ENCODE measurements around the gene RBM10. TPM values are rescaled to one million over a fixed set of nuclear protein-coding genes. Genes with fewer than 3 reads are reported as not detected.

The RBM10 gene
- polyA plus RNA-seq, 1 experiment: 19.6 TPM

- Histone ChIP-seq H3K27me3 (ENCODE audit: control insufficient read depth, insufficient read depth, low read length) (no peaks in the 10 kb centered on the region), H3K9me3 (ENCODE audit: control insufficient read depth, insufficient read depth, low read length) (no peaks in the 10 kb centered on the region), H3K27ac (ENCODE audit: low read depth, low read length) (no peak overlapping the region), H3K4me3 (ENCODE audit: low read depth, low read length) (no peak overlapping the region)
- TF ChIP-seq CTCF (IDR thresholded peaks at IDR 0.05; ENCODE audit: low read depth, low read length): no peak
- DNase-seq (ENCODE audit: low read depth, low spot score): no peak
- CTCF ChIA-PET: interaction anchor here (1.3 kb wide), 1 partner anchor 183 kb away, joined by 3 read pairs; no protein-coding TSS in a partner anchor
- POLR2A ChIA-PET: no interaction called here
These were observed 56.4 kb downstream of the RBM10 start for GRCh38 chrX:47201345-47201944.

GRCh38 chrX:47202316-47202715 is 57.3 kb downstream of the RBM10 start:
- no peaks in the 10 kb centered on the region for H3K27me3 ChIP-seq (ENCODE audit: control insufficient read depth, insufficient read depth, low read length)
- TF ChIP-seq CTCF (IDR thresholded peaks at IDR 0.05; ENCODE audit: low read depth, low read length): no peak
- H3K9me3 ChIP-seq (ENCODE audit: control insufficient read depth, insufficient read depth, low read length): no peaks in the 10 kb centered on the region
- CTCF ChIA-PET: no interaction called here
- H3K4me3 ChIP-seq (ENCODE audit: low read depth, low read length): no peak overlapping the region
- no peak for DNase-seq (ENCODE audit: low read depth, low spot score)
- POLR2A ChIA-PET: no interaction called here
- H3K27ac ChIP-seq (ENCODE audit: low read depth, low read length): no peak overlapping the region

- H3K27ac ChIP-seq (ENCODE audit: low read depth, low read length): no peak overlapping the region
- CTCF ChIA-PET: no interaction called here
- no peaks in the 10 kb centered on the region for H3K9me3 ChIP-seq (ENCODE audit: control insufficient read depth, insufficient read depth, low read length)
- no peak for TF ChIP-seq CTCF (IDR thresholded peaks at IDR 0.05; ENCODE audit: low read depth, low read length)
- H3K4me3 ChIP-seq (ENCODE audit: low read depth, low read length): no peak overlapping the region
- no peaks in the 10 kb centered on the region for H3K27me3 ChIP-seq (ENCODE audit: control insufficient read depth, insufficient read depth, low read length)
- DNase-seq (ENCODE audit: low read depth, low spot score): no peak
- POLR2A ChIA-PET: no interaction called here
These were observed 57.9 kb downstream of the RBM10 start for GRCh38 chrX:47202877-47203276.

GRCh38 chrX:47204970-47205369 is 59.9 kb downstream of the RBM10 start:
- Histone ChIP-seq H3K4me3 (ENCODE audit: low read depth, low read length) (no peak overlapping the region), H3K9me3 (ENCODE audit: control insufficient read depth, insufficient read depth, low read length) (no peaks in the 10 kb centered on the region), H3K27me3 (ENCODE audit: control insufficient read depth, insufficient read depth, low read length) (no peaks in the 10 kb centered on the region), H3K27ac (ENCODE audit: low read depth, low read length) (peak overlapping the region; percentile 21)
- DNase-seq (ENCODE audit: low read depth, low spot score): no peak
- POLR2A ChIA-PET: no interaction called here
- CTCF ChIA-PET: no interaction called here
- no peak for TF ChIP-seq CTCF (IDR thresholded peaks at IDR 0.05; ENCODE audit: low read depth, low read length)

- no peak overlapping the region for H3K4me3 ChIP-seq (ENCODE audit: low read depth, low read length)
- no peaks in the 10 kb centered on the region for H3K9me3 ChIP-seq (ENCODE audit: control insufficient read depth, insufficient read depth, low read length)
- ChIA-PET CTCF (no interaction called here), POLR2A (no interaction called here)
- no peak for TF ChIP-seq CTCF (IDR thresholded peaks at IDR 0.05; ENCODE audit: low read depth, low read length)
- H3K27me3 ChIP-seq (ENCODE audit: control insufficient read depth, insufficient read depth, low read length): no peaks in the 10 kb centered on the region
- no peak for DNase-seq (ENCODE audit: low read depth, low spot score)
- no peak overlapping the region for H3K27ac ChIP-seq (ENCODE audit: low read depth, low read length)
These were observed 61.3 kb downstream of the RBM10 start for GRCh38 chrX:47206316-47206715.
